Activated naive CD4-positive, alpha-beta T cell treated with anti-CD3 and anti-CD28 coated beads for 36 hours (primary cell): ENCODE results near the gene AKR1B1. TPM values are rescaled to one million over a fixed set of nuclear protein-coding genes. Genes with fewer than 3 reads are reported as not detected.
A peak's percentile ranks its signal among the peaks of the same experiment; 100 is the strongest.

ENCODE experiments used
- CTCF ChIA-PET: fragments of 350-600 bp; sonication (Branson Sonifier 250); formaldehyde crosslinking; loops from one replicate; lab custom pipeline; 2021; ENCODE audit warnings: antibody characterized with exemption; lab: Charles Lee
- DNase-seq: peaks from one replicate; pipeline ENCODE4 v3.0.0-alpha.2; 2020
- H3K27ac Mint-ChIP-seq: one replicate; pipeline ENCODE4 v1.8.0; 2021; ENCODE audit warnings: mild to moderate bottlenecking, mixed read lengths
- H3K27me3 Mint-ChIP-seq: one replicate; pipeline ENCODE4 v1.8.0; 2021; ENCODE audit warnings: low read depth, mixed read lengths
- H3K36me3 Mint-ChIP-seq: one replicate; pipeline ENCODE4 v1.8.0; 2021; ENCODE audit warnings: low read depth, mixed read lengths
- H3K4me1 Mint-ChIP-seq: one replicate; pipeline ENCODE4 v1.8.0; 2021; ENCODE audit warnings: low read depth, mixed read lengths
- H3K4me3 Mint-ChIP-seq: one replicate; pipeline ENCODE4 v1.8.0; 2021; ENCODE audit warnings: mild to moderate bottlenecking, moderate library complexity, mixed read lengths
- H3K9me3 Mint-ChIP-seq: one replicate; pipeline ENCODE4 v1.8.0; 2021; ENCODE audit warnings: mixed read lengths
- intact Hi-C: fragments of 100-400 bp; cut with micrococcal nuclease; formaldehyde crosslinking; loops from one replicate; pipeline ENCODE4 v1.15.1; 2023
- total RNA-seq, 2 experiments: library from RNA; stranded (reverse); gene quantifications; one replicate each; pipeline ENCODE4 v1.2.3, GENCODE V29; 2021

AKR1B1 gene
- total RNA-seq, 2 experiments from 2014 or later: 103 to 107 TPM

DNA sequence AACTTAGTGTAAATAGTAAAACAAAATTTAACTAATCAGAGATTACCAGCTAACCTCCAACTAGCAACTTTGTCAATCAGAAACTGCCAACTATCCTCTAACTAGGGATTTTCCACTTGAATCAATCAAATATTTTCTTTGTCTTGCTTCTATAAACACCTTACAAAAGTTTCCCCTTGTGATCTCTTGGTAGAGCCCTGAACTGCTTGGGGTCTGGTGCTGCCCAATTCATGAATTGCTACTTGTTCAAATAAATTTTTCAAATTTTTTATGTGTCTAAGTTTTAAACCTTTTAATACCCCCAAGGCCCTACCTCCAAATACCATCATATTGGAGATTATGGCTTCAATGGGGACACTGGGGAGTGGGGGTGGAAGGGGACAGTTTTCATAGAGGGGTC lies 24.0 kb upstream of the AKR1B1 start:
- DNase-seq: no peak
- Mint-ChIP-seq H3K27ac (no peak overlapping the region), H3K27me3 (peaks cover 3% of the 10 kb centered on the region), H3K9me3 (no peaks in the 10 kb centered on the region), H3K4me1 (no peaks in the 10 kb centered on the region), H3K36me3 (no peaks in the 10 kb centered on the region), H3K4me3 (no peak overlapping the region)
- intact Hi-C loops: no loop called here
- CTCF ChIA-PET: interaction anchor here (1.1 kb wide), 1 partner anchor 30 kb away, joined by 3 read pairs; no protein-coding TSS in a partner anchor

DNA sequence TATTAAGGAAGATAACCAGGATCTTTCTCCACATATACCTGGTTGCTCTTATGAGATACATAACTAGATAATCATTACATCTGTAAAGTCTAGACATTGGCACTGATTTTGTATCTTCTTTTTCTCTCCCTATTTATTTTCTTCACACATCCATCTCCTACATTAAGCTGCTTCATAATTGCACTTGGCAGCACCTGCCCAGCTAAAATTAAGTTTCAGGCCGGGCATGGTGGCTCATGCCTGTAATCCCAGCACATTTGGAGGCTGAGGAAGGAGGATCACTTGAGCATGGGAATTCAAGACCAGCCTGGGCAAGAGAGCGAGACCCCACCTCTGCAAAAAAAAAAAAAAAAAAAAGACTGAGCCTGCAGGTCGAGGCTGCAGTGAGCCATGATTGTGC lies 22.3 kb upstream of the AKR1B1 start:
- no peaks in the 10 kb centered on the region for H3K36me3 Mint-ChIP-seq
- H3K4me1 Mint-ChIP-seq: no peaks in the 10 kb centered on the region
- intact Hi-C loops: no loop called here
- H3K27ac Mint-ChIP-seq: no peak overlapping the region
- no peak overlapping the region for H3K4me3 Mint-ChIP-seq
- CTCF ChIA-PET: interaction anchor here (1.2 to 2.5 kb wide), 3 partner anchors 10 to 48 kb away, joined by 3 to 11 read pairs (median 8); no protein-coding TSS in a partner anchor
- no peak for DNase-seq
- no peaks in the 10 kb centered on the region for H3K9me3 Mint-ChIP-seq
- H3K27me3 Mint-ChIP-seq: peaks cover 3% of the 10 kb centered on the region

DNA sequence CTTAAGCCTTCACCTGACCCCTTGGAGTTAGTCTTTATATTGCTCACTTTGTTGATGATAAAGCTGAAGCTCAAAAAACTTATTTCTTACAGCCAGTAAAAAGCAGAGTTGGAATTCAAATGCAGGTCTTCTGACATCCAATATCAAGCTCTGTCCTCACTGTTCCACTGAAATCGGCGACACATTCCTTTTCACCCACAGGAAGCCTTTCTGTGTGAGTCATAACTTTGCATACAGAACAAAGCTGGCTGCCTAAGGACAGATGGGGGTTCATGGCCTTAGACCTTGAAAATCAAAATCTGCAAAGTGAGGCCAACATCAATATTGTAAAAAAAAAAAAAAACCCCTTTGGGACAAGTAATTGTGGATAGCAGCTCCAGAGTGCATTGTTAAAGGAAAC lies 21.8 kb upstream of the AKR1B1 start:
- Mint-ChIP-seq H3K27ac (no peak overlapping the region), H3K27me3 (peaks cover 3% of the 10 kb centered on the region), H3K9me3 (no peaks in the 10 kb centered on the region), H3K4me1 (no peaks in the 10 kb centered on the region), H3K36me3 (no peaks in the 10 kb centered on the region), H3K4me3 (no peak overlapping the region)
- intact Hi-C loops: no loop called here
- CTCF ChIA-PET: interaction anchor here (0.7 to 2.5 kb wide), 5 partner anchors 10 to 125 kb away, joined by 3 to 11 read pairs (median 5); partner anchors contain the start of gene AKR1B1
- no peak for DNase-seq

DNA sequence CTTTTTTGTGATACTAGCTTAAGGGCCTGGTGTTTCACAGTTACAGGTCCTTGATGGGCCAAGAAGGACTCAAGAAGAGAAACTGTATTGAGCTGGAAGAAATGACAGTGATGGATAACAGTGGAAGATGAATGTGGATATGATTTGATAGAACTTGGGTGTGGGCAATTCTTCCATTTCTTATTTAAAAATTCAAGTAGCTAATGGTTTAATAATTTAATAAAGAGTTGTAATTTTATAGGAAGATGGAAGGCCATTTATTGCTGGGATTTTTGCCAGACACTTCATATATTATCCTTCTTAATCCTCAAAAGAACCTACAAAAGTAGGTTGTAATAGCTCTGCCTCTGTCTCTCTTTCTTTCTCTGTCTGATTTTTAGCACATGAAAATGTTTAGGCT lies 21.3 kb upstream of the AKR1B1 start:
- H3K36me3 Mint-ChIP-seq: no peaks in the 10 kb centered on the region
- no peak overlapping the region for H3K27ac Mint-ChIP-seq
- no peak overlapping the region for H3K4me3 Mint-ChIP-seq
- no peaks in the 10 kb centered on the region for H3K9me3 Mint-ChIP-seq
- H3K27me3 Mint-ChIP-seq: peaks cover under 1% of the 10 kb centered on the region
- CTCF ChIA-PET: interaction anchor here (0.7 to 2.5 kb wide), 4 partner anchors 22 to 126 kb away, joined by 4 to 11 read pairs (median 6); partner anchors contain the start of gene AKR1B1
- DNase-seq: no peak
- intact Hi-C loops: no loop called here
- H3K4me1 Mint-ChIP-seq: no peaks in the 10 kb centered on the region

DNA sequence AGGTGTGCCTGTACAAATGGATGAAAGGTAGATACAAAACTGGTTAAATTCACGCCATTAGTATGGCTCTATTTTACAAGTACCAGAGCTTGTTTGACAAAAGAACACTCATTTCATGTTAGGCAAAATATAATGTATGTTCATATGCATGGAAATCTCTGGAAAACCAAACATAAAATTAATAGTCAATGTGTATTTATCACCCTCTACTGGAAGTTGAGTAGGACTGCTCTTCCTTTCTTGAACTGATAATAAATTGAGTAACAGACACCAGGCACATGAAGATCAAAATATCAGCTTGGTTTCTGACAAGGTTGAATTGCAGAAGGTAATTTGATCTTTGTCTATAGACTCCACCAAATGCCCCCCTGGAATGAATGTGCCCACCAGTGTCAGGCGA lies 19.8 kb upstream of the AKR1B1 start:
- CTCF ChIA-PET: interaction anchor here (0.9 kb wide), 1 partner anchor 133 kb away, joined by 3 read pairs; no protein-coding TSS in a partner anchor
- Mint-ChIP-seq H3K4me1 (no peaks in the 10 kb centered on the region), H3K27me3 (no peaks in the 10 kb centered on the region), H3K9me3 (no peaks in the 10 kb centered on the region), H3K4me3 (no peak overlapping the region), H3K27ac (no peak overlapping the region), H3K36me3 (no peaks in the 10 kb centered on the region)
- intact Hi-C loops: no loop called here
- DNase-seq: no peak

DNA sequence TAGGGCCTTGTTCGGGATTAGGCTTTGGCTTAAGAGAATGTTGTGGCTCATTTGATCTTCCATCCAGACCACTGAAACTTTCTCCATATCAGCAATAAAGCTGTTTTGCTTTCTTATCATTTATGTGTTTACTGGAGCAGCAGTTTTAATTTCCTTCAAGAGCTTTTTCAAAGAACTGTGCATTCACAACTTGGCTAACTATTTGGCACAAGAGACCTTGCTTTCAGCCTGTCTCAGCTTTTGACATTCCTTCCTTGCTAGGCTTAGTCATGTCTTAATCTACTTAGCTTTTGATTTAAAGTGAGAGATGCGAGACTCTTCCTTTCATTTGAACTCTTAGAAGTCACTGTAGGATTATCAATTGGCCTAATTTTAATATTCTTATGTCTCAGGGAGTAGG lies 19.1 kb upstream of the AKR1B1 start:
- Mint-ChIP-seq H3K36me3 (no peaks in the 10 kb centered on the region), H3K4me3 (no peak overlapping the region), H3K4me1 (no peaks in the 10 kb centered on the region), H3K27me3 (no peaks in the 10 kb centered on the region), H3K9me3 (no peaks in the 10 kb centered on the region), H3K27ac (no peak overlapping the region)
- DNase-seq: no peak
- intact Hi-C loops: no loop called here
- CTCF ChIA-PET: interaction anchor here (0.9 to 1.5 kb wide), 3 partner anchors 16 to 46 kb away, joined by 3 to 5 read pairs (median 3); no protein-coding TSS in a partner anchor

DNA sequence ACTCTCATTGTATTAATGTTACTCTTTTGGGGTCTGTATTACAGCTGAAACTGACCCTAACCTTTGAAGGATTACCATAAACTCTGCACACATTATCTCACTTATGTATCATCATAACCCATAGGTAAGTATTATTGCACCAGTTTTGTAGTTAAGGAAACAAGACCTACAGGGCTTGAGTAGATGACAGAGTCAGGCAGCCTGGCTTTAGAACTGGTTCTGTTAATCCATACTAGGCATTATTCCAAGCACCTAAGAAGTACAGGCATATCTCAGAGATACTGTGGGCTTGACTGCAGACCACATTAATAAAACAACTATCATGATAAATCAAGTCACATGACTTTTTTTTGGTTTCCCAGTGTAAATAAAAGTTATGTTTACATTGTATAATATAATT lies 17.1 kb upstream of the AKR1B1 start:
- Mint-ChIP-seq H3K9me3 (no peaks in the 10 kb centered on the region), H3K27me3 (no peaks in the 10 kb centered on the region), H3K27ac (no peak overlapping the region), H3K4me3 (no peak overlapping the region), H3K4me1 (no peaks in the 10 kb centered on the region), H3K36me3 (no peaks in the 10 kb centered on the region)
- CTCF ChIA-PET: no interaction called here
- DNase-seq: no peak
- intact Hi-C loops: no loop called here

DNA sequence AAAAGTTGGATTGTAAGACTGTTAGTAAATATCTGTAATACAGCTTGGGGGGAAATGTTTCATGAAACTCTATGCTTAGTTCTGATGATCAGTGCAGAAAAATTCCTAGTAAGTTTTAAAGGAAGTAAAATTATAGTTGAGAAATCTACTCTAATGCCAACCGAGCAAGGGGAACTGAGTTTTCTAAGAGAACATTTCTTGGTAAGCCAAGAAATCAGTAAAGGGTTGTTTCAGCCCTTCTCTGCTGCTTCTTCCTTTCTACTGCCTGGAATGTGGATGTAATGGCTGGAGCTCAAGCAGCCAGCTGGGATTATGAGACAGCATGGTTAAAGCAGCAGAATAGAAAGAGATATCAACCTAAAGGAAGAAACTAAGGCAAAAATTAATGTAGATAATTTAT lies 15.9 kb upstream of the AKR1B1 start:
- Mint-ChIP-seq H3K27ac (no peak overlapping the region), H3K36me3 (no peaks in the 10 kb centered on the region), H3K4me3 (no peak overlapping the region), H3K4me1 (no peaks in the 10 kb centered on the region), H3K9me3 (no peaks in the 10 kb centered on the region), H3K27me3 (no peaks in the 10 kb centered on the region)
- DNase-seq: no peak
- CTCF ChIA-PET: interaction anchor here (0.9 kb wide), 1 partner anchor 15 kb away, joined by 4 read pairs; no protein-coding TSS in a partner anchor
- intact Hi-C loops: no loop called here

DNA sequence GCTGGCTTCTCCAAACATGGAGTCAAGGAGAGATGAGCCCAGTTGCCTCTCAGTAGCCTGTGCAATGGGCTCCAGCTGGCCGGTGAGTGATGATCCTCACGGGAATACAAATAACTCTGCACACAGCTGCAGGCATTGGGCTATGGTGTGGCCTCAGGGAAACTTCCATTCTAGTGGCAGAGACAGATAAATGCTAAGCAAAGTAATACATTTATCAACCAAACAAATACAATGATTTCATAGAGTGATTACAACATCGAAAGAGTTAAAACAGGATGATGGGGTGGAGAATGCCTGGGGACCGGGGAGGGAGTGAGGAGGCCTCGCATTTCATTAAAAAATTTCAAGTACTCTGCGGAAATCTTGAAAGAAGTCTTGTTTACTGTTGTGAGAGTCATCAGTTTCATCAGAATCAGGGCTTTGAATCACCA lies 15.0 kb upstream of the AKR1B1 start:
- no peaks in the 10 kb centered on the region for H3K27me3 Mint-ChIP-seq
- no peak overlapping the region for H3K27ac Mint-ChIP-seq
- no peak overlapping the region for H3K4me3 Mint-ChIP-seq
- no peak for DNase-seq
- CTCF ChIA-PET: interaction anchor here (0.6 kb wide), 1 partner anchor 39 kb away, joined by 3 read pairs; no protein-coding TSS in a partner anchor
- no peaks in the 10 kb centered on the region for H3K9me3 Mint-ChIP-seq
- no peaks in the 10 kb centered on the region for H3K36me3 Mint-ChIP-seq
- intact Hi-C loops: no loop called here
- H3K4me1 Mint-ChIP-seq: no peaks in the 10 kb centered on the region

DNA sequence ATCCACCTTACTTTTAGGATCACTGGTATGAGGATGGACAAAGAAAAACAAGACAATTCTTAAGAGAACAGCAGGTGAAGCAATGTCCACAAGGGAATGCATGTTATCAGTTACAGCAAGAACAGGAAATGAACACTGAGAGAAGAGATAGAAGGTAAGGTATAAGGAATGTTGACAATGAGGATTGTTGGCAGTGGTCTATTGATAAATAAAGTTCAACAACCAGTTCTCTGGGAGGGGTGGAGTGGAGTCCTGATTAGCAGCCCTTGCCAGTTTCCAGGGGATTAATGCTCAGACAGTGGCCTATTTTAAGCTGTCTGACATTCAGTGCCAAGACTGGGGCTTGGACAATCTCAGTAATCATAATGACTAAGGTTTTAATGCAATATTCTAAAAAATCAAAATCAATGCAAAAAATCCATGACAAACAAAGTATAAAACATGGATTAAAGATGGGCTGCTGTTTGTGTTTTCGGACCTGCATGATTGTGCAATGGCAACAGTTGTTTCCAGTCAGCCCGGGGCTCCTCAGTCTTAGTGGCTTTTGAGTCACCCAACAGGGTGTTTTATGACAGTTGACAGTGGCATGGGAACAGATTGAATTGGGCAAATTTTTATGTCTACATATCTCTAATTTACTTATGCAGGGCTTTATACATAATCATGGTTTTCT lies 13.8 kb upstream of the AKR1B1 start:
- CTCF ChIA-PET: no interaction called here

DNA sequence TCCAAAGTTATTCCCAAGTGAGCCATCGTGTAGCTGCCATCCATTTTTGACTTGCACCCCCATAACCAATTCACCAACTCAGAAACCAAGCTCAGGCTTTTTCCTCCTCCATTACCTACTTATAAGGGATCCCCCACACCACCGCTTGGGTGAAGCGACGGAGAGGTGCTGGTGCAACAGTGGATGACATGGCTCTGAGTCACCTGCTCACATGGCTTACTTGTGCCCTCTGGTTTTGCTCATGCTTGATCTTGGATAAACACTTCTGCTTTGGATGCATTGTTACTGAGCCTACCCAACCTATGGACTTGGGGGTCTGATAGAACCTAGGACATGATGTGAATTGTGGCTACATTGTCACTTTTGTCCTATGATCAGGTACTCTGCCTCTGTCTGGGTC lies 12.0 kb upstream of the AKR1B1 start:
- H3K27ac Mint-ChIP-seq: no peak overlapping the region
- intact Hi-C loops: no loop called here
- H3K4me1 Mint-ChIP-seq: no peaks in the 10 kb centered on the region
- no peaks in the 10 kb centered on the region for H3K36me3 Mint-ChIP-seq
- no peaks in the 10 kb centered on the region for H3K27me3 Mint-ChIP-seq
- peaks cover 2% of the 10 kb centered on the region for H3K9me3 Mint-ChIP-seq
- CTCF ChIA-PET: interaction anchor here (0.6 to 1.6 kb wide), 3 partner anchors 10 to 177 kb away, joined by 3 read pairs; no protein-coding TSS in a partner anchor
- peak; percentile 18 for DNase-seq
- H3K4me3 Mint-ChIP-seq: no peak overlapping the region

More for the DNA sequence above, 13.8 kb upstream of the AKR1B1 start:
- intact Hi-C loops: no loop called here
- no peak overlapping the region for H3K27ac Mint-ChIP-seq
- no peaks in the 10 kb centered on the region for H3K27me3 Mint-ChIP-seq
- no peaks in the 10 kb centered on the region for H3K4me1 Mint-ChIP-seq
- no peak overlapping the region for H3K4me3 Mint-ChIP-seq
- DNase-seq: no peak
- no peaks in the 10 kb centered on the region for H3K9me3 Mint-ChIP-seq
- no peaks in the 10 kb centered on the region for H3K36me3 Mint-ChIP-seq

DNA sequence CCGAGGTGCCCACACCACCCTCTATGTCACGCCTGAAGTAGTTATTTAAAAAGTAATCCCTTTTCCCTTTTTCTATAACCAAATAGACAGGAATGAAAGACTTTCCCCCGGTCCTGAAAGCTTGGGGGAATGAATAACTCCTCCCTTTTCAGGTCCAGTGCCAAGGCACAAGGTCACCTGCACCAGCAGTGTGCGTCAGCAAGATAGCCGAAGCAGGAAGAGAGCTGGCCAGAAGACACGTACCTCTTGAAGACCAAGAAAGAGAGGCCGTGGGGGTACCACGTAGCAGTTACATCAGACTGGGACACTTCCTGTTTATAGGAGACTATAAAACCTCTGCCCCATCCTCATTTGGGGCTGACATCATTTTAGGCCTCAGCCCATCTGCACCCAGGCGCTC lies 10.7 kb upstream of the AKR1B1 start:
- peaks cover 9% of the 10 kb centered on the region for H3K9me3 Mint-ChIP-seq
- H3K27me3 Mint-ChIP-seq: no peaks in the 10 kb centered on the region
- H3K27ac Mint-ChIP-seq: no peak overlapping the region
- intact Hi-C loops: no loop called here
- DNase-seq: no peak
- CTCF ChIA-PET: no interaction called here
- H3K36me3 Mint-ChIP-seq: peaks cover under 1% of the 10 kb centered on the region
- no peak overlapping the region for H3K4me3 Mint-ChIP-seq
- H3K4me1 Mint-ChIP-seq: no peaks in the 10 kb centered on the region

DNA sequence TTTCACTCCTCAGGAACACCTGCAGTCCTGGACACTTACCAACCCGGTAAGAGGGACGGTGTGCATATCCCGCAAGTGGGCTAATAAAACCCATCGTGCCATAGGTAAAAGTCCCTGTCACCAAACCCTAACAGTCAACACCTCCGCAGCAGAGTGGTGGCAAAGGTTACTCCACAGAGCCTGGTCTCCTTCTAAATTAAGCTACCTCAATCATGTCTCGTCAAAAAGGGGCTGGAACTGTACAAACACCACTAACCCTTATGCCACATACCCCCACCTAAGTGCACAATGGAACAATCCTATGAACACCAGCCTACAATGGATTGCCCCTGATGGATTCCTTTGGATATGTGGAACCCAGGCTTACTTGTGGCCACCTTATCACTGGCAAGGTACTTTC lies 9.6 kb upstream of the AKR1B1 start:
- intact Hi-C loops: no loop called here
- no peaks in the 10 kb centered on the region for H3K27me3 Mint-ChIP-seq
- no peak overlapping the region for H3K27ac Mint-ChIP-seq
- H3K4me3 Mint-ChIP-seq: no peak overlapping the region
- H3K9me3 Mint-ChIP-seq: peaks cover 15% of the 10 kb centered on the region
- H3K36me3 Mint-ChIP-seq: peaks cover 2% of the 10 kb centered on the region
- H3K4me1 Mint-ChIP-seq: no peaks in the 10 kb centered on the region
- DNase-seq: no peak
- CTCF ChIA-PET: no interaction called here
